Stimulated activated naive CD4-positive, alpha-beta T cell (primary cell): ENCODE data around the gene AP4S1.
"Not testable (repeated sequence)": the region's sequence is repeated elsewhere in the genome, so short reads cannot be mapped to it uniquely, and the experiment has no call there.

Source experiments
- DNase-seq, 6 experiments: peaks; one replicate each; lab custom pipeline; 2025; lab: John Stamatoyannopoulos, UW

Gene AP4S1, protein sequence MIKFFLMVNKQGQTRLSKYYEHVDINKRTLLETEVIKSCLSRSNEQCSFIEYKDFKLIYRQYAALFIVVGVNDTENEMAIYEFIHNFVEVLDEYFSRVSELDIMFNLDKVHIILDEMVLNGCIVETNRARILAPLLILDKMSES

DNA sequence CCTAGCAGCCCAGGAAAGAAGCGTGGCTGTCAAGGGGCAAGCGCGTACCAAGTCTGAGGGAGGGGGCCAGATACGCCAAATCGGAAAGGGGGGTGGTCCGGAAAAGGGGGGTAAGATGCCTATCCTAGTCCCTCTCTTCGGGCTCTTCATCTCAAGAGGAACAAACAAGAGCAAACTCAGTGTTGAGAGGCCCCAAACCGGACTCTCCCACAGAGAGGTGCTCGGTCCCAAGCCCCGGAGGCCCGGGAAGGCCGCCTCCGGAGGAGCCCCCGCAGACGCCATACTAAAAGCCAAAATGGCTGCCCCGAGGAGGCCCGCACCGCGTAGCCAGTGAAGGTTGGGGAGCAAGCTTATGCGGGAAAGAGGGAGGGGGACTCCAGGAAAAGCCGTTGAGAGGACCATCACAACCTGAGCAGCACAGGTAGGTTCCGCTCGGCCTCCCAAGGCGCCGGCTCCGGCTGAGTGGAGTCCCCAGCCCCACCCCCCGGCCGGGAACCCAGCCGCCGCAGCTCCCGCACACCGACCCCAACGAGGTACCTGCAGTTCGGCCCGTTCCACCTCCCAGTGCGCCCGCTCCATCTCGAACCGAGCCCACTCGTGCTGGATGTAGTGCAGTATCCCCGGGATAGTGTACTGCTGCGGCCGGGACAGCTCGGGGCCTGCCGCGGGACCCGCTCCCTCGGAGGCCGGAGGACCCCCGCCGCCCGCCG is at the start of gene AP4S1:
Gene AP4S1, plus strand, starts transcription at position 283 of the 710 bp plus-strand sequence. CDS start 40,548 bp downstream, outside the sequence.
- peak; percentile 17 to 63 (median 56) for DNase-seq

DNA sequence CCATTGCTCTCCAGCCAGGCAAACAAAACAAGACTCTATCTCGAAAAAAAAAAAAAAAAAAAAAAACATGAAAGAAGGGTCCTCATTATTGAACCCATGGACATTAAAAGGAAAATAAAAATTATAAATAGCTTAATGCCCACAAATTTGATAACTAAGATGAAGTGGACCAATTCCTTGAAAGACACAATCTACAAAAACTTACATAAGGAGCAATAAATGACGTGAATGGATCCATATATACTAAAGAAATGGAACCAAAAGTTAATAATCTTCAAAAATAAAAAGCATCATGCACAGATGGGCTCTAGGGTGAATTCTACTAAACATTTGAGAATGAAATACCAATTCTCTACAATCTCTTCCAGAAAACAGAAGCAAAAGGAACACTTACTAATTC is 47.7 kb upstream of the AP4S1 start:
- DNase-seq: no peak

DNA sequence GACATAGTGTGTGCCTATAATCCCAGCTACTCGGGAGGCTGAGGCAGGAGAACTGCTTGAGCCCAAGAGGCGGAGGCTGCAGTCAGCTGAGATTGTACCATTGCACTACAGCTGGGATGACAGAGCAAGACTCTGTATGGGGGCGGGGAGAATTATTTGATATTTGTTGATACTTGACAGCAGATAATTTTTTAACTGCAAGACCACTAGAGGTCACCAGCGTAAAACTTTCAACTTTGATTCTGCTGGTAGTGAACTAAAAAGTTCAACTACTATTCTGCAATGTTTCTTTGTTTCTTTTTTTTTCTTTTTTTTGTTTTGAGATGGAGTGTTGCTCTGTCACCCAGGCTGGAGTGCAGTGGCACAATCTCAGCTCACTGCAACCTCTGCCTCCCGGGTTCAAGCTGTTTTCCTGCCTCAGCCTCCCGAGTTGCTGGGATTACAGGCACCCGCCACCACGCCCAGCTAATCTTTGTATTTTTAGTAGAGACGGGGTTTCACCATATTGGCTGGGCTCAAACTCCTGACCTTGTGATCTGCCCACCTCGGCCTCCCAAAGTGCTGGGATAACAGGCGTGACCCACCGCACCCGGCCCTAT is 45.2 kb upstream of the AP4S1 start:
- peak; percentile 4 to 60 (median 34) for DNase-seq

DNA sequence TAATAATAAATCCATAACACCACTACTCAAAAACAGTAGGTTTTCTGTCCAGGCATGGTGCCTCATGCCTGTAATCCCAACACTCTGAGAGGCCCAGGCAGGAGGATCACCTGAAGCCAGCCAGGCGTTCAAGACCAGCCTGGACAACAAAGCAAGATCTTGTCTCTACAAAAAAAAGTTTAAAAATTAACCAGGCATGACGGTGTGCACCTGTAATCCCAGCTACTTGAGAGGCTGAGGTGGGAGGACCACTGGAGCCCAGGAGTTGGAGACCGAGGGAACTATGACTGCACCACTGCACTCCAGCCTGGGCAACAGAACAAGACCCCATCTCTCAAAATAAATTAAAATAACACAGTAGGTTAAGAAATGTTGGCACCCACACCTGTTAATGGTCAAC is 44.5 kb upstream of the AP4S1 start:
- no peak for DNase-seq

DNA sequence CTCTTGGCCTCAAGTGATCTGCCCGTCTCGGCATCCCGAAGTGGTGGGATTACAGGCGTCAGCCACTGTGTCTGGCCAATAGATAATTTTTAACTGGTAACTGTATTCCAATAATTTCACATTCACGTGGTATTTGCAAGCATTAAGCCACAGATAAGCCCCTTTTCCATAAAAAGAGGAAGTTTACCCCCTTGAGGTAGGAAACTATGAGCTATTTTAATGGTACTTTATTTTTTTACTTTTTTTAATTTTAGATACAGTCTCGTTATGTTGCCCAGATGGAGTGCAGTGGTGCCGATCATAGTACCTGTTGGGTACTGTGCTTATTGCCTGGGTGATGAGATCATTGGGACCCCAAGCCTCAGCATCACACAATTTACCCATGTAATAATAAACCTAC is 42.9 kb upstream of the AP4S1 start:
- DNase-seq: no peak

DNA sequence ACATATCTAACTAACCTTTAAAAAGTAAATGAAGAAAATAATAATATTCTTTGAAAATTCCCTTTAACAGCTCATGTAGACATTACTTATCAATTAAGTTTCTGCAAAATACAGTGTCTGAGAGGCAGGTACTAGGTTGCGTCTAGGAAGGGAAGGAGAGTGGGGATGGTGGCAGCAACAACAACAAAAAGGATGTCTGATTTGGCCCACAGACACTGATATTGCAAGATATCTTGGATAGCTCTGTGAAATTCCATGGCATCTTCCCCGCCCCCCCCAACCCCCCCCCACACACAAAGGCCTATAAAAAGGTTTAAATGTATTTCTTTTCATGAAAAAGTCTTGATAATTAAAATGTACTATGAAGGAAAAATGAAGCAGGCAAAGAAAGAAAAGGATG is 41.6 kb upstream of the AP4S1 start:
- no peak for DNase-seq

DNA sequence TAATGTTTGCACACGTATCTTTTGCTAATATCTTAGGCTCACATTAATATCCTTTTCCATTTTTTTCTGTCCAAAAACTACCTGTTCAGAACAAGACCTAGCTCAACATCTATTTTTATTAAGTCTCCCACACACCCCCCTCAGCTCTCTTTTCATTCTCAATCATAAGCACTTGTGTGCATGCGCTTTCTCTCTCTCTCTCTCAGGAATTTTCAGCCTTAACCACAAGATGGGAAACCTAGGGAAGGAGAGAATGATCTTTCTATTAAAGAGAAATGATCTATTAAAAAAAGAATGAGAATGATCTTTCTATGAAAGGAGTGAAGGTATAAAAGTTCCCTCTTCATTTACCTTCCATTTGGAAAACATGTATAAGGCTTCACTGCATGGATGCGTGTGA is 39.7 kb upstream of the AP4S1 start:
- no peak for DNase-seq

DNA sequence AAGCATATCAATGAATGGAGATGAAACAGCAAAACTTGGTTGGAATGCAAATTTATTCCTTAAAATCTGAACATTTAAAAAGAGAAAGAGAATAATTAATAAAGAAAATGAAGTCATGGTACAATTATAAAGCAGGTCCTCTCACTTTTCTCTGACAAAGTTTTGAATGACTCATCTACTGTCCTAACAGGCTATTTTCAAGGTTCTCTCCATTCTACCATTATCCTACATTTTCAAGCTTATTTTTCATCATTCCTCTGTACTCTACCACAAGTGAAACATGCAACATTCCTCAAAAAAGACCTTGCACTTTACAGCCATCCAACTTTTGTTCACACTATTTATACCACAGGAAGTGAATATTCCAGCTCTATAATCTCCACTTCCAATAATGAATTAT is 36.9 kb upstream of the AP4S1 start:
- DNase-seq: no peak

DNA sequence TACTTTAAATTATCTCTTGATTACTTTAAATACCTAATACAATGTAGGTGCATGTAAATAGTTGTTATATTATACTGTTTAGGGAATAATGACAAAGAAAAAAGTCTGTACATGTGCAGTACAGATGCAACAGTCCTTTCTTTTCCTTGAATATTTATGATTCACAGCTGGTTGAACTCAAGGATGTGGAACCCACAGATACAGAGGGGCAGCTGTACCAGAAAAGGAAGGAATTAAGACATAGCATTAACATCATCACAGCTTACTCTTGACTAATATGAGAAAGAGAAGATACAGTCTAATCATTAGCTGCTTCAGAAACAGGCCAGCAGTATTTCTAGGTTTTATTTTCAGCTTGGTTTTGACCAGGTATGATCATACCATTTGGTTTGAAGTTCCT is 34.7 kb upstream of the AP4S1 start:
- no peak for DNase-seq

DNA sequence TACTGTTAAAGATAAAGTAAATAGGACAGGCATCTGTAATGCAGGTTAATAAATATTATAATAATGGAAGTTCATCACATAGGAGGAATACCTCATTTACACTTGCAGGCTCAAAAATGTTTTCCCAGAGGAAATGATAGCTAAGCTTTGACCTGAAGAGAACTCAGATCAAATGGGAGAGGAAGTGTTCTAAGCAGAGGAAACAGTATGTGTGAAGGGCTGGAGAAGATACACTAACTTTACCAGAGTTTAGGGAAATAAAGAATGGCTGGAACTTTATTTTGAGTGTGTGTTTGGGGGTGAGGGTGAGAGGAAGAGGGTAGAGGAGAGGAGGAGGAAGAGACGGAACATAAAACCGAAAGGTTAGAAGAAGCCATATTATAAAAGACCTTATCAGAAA is 34.0 kb upstream of the AP4S1 start:
- DNase-seq: no peak

DNA sequence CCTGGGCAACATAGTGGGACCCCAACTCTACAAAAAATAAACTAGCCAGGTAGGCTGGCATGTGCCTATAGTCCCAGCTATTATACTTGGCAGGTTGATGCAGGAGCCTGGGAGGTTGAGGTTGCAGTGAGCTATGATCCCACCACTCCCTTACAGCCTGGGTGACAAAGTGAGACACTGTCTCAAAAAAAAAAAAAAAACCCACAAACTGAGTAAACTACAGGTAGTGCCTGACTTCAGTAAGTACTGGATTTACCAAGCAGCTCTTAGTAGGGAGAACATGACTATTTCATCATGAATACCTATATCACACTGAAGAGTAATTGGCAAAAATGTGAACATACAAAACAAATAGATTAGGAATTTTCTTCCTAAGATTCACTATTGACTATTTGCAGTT is 32.4 kb upstream of the AP4S1 start:
- DNase-seq: no peak

DNA sequence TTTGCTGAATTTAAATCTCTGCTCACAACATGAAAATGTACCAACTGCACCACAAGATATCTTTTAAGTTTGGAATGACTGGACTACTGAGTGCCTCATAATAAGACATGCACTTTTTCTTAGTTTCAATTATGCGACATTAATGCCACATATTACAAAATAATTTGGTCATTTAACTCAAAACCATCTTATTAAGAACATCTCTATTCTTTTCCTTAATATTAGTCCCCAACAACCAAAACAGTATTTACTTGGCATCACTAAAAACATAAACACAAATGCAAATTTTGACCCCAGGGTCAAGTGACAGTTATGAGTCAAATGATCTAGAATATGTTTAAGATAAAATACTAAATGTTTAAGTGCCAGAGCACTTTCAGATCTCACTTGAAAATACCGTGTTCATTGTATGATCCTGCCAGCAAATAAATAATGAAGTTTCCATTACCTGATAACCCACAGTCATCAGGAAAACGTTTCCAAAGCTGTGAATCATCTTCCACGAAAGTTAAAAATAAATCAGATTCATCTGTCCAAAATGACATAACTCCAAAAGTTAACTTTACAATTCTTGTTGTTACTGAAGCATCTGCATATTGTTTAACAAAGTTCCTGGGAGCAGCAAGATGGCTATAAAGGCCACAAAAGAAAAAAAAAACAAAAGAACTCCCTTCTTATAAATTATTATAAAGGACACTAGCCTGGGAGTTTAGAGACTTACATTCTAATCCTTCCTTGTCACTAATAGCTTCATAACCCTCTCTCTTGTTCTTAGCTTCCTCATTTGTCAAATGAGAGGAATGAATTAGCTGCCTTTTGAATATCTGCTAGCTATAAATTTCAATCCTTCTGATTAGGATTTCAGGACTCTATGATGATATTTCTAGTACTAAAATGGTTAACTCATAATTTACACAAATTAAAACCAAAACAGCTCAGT is 30.5 kb upstream of the AP4S1 start:
- no peak for DNase-seq

DNA sequence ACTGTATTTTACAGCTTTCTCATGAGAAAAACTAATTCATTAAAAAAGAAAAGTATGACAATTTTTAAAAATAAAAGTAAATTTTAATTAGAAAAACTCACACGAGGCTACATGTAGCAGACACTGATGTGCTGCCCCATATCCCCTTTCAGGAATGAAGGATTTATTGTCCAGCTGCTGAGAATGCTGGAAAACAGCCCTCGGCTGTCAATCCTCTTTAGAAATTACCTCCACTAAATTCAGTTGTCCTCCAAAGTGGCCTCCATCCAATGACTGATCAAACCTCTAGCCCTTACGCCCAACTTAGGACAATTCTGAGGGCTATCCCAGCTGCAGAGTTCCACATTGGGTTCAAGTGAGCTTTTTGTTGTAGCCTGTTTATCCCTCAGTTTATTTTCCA is 29.8 kb upstream of the AP4S1 start:
- DNase-seq: no peak

DNA sequence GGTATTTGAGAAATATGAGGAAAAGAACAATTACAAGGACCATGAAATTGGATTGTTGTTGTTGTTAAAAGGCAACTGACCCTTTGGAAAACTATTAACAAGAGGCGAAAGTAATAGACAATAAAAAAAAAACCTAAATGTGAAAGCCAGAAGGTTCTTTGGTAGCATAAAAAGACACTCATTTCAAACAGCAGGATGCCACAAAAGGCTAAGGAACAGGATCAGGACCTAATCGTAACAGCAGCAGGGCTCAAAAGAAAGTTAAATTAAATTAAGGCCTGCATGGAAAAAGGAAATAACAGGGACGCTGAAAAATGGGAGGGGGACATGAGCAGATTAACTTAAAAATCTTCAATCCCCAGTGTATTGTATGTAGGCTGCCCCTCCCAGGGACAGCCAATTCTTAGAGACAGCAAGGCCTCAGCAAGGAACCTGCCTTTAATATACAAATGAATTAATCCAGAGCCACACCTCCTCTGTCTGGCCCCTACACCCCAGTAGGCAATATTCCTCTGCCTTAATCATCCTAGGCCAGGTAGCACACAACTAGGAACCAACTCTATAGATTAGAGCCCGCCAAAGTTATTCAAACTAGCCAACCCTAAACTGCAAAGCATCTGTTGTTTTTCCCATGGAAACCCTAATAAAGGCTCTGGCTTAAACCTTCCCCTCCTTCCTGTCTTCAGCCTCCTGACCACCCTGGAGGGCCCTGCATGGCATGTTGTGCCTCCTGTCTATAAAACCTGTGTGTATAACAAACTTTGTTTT is 28.4 kb upstream of the AP4S1 start:
- no peak for DNase-seq

DNA sequence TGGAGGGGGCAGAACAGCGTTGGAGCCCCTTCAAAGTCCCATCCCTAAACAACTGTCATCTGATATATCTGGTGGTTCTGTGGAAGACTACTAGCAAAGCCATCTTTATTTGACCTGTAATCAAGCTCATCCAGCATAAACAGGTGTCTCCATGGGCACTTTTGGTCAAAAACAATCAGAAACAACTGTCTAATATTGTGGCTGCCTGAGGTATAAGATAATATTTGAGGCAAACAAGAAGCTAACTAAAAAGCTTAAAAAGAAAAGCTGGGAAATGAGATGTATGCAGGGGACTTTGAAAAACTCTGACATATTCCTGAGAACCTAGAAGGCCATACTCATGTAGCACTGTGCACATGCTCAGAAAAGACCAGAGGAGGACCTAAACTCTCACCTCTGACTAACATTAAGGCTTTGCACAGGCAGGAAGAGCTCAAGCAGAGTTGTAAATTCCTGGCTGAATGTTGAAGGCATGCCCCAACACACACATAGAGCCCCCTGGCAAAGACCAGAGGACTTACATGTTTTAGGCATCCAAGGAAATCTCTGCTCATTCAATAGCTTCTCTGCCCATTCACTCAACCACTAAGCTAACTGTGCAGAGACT is 27.2 kb upstream of the AP4S1 start:
- no peak for DNase-seq

DNA sequence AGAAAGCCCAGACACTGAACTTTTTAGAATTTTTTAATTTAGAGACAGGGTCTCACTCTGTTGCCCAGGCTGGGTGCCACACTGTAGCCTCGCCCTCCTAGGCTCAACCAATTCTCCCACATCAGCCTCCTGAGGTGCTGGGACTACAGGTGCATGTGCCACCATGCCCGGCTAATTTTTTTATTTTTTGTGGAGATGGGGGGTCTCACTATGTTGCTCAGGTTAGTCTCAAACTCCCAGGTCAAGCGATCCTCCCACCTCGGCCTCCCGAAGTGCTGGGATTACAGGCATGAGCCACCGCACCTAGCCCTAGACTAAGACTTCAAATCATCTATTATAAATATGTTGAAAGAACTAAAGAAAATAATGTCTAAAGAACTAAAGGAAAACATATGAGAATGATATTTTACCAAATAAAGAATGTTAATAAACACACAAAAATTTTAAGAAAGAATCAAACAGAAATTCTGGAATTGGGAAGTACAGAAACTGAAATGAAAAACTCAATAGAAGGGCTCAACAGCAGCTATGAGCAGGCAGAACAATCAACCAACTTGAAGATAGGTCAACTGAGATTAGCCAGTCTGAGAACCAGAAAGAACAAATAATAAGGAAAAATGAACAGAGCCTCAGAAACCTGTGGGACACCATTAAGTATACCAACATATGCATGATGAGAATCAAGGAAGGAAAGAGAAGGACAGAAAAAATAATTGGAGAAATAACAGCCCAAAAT is 26.2 kb upstream of the AP4S1 start:
- DNase-seq: no peak

DNA sequence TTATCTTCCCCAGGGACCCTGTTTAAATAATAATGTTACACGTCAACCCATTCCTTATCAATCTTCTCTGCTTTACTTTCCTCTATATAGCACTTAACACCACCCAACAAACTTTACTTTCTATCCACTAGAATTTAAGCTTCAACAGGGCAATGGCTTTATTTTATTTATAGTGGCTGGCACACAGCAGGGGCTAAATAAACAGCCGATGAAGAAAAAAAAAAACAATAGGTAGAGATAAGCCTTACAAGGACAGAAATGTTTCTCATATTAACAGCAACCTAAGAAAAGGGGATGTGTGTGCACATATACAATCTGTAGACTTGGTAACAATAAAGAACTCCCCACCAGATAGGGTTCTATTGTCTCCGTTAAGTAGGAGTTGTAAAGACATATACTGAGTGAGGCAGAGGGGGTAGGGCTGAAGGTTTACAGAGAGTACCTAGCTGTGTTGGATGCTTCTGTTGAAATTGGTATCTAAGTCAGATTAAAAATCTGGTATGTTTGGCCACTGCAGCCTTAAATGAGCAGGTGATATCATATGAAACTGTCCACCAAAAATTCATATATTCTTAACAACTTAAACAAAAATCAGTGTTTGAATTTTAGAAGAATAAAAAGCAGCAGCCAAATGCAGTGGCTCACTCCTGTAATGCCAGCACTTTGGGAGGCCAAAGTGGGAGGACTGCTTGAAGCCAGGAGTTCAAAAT is 24.7 kb upstream of the AP4S1 start:
- DNase-seq: no peak

DNA sequence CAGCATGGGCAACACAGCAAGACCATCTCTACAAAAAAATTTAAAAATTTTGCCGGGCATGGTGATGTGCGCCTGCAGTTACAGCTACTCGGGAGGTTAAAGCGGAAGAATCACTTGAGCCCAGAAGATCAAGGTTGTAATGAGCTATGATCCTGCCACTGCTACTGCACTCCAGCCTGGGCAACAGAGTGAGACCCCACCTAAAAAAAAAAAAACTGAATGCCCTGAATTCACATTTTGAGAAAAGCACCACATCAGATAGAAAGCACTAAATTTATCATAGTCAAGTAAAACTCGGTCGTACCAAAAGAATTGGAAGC is 24.1 kb upstream of the AP4S1 start:
- no peak for DNase-seq

DNA sequence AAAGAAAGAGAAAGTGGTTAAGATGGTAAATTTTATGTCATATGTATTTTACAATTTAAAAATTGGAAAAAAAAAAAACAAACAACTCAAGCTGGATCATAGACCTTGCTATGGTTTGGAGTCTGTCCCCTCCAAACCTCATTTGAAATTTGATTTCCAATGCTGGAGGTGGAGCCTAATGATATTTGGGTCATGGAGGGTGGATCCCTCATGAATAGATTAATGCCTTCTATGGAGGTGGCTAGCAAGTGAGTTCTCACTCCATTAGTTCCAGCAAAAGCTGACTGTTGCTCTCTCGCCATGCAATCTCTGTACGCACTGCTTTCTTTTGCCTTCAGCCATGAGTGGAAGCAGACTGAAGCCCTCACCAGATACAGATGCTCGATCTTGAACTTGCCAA is 22.2 kb upstream of the AP4S1 start:
- DNase-seq: no peak

DNA sequence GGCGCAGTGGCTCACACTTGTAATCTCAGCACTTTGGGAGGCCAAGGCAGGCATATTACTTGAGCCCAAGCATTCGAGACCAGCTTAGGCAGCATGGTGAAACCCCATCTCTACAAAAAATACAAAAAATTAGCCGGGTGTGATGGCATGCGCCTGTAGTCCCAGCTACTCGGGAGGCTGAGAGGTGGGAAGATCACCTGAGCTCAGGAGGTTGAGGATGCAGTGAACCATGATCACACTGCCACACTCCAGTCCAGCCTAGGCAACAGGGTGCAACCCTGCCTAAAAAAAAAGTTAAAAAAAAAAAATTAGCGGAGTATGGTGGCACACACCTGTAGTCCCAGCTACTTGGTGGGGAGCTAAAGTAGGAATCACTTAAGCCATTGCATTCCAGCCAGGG is 21.4 kb upstream of the AP4S1 start:
- not testable (repeated sequence) for DNase-seq
